HCT116 (cell line): ENCODE measurements around the gene MYO16. TPM values are rescaled to one million over a fixed set of nuclear protein-coding genes. Genes with fewer than 3 reads are reported as not detected.

ENCODE experiments used
- ATAC-seq: fragments of 200-7000 bp; cut with Tn5 transposase; 2 replicates; pipeline ENCODE4 v1.9.1; 2020; ENCODE audit warnings: mild to moderate bottlenecking, moderate library complexity
- BruUV-seq: library from RNA; stranded (reverse); fragments of 400-500 nt; replicated peaks from 2 replicates; lab custom pipeline; 2021; lab: Mats Ljungman, UMichigan
- CTCF ChIA-PET: fragments of 300-600 bp; sonication (Branson Sonifier 250); formaldehyde crosslinking; loops from one replicate; lab custom pipeline; 2021; ENCODE audit warnings: antibody characterized with exemption; lab: Charles Lee
- POLR2A ChIA-PET: fragments of 300-600, 350-600 bp; sonication (Branson Sonifier 250); formaldehyde crosslinking; loops from one replicate; lab custom pipeline; 2021; ENCODE audit warnings: antibody characterized with exemption; lab: Charles Lee
- RAD21 ChIA-PET, 2 experiments: fragments of 300-600 bp; sonication (Branson Sonifier 250); formaldehyde crosslinking; loops; one replicate each; lab custom pipeline; 2023; ENCODE audit warnings: low total read pairs in 2 of 2; ENCODE audit not compliant: uncharacterized antibody in 2 of 2, unreplicated experiment in 2 of 2, low non-redundant PET in 1 of 2; lab: Charles Lee
- DNase-seq: peaks from one replicate; pipeline ENCODE4 v3.0.0-alpha.2; 2010; ENCODE audit warnings: low read depth, low spot score
- H2AFZ ChIP-seq: fragments of 200-600 bp; shearing (Covaris generic), sonication (generic); 2 replicates; pipeline ENCODE4 v1.6.1; 2017; ENCODE audit warnings: low read depth, mixed run types, mixed read lengths, antibody characterized with exemption, low read length; ENCODE audit not compliant: poor library complexity, severe bottlenecking
- H3K27ac ChIP-seq: 2 replicates; pipeline ENCODE4 v1.5.1; 2012; ENCODE audit warnings: low read depth, low read length
- H3K27me3 ChIP-seq: fragments of 200-600 bp; sonication (generic); 2 replicates; pipeline ENCODE4 v1.6.1; 2016; ENCODE audit warnings: mixed run types, low read length, mixed read lengths; ENCODE audit not compliant: insufficient read depth
- H3K36me3 ChIP-seq, 2 experiments: fragments of 200-500 bp in 1 of 2; fragments of 200-600 bp in 1 of 2; sonication (Bioruptor generic) in 1 of 2; sonication (generic) in 1 of 2; 2 replicates each; pipeline versions ENCODE4 v1.5.1 to v1.6.1; 2014 to 2016; ENCODE audit warnings: low read length in 2 of 2, inconsistent platforms in 1 of 2, mixed read lengths in 1 of 2, mixed run types in 1 of 2; ENCODE audit not compliant: insufficient read depth in 2 of 2, control insufficient read depth in 1 of 2
- H3K4me1 ChIP-seq, 2 experiments: fragments of 200-600 bp in 1 of 2; sonication (generic) in 1 of 2; 2 replicates each; pipeline versions ENCODE4 v1.5.1 to v1.6.1; 2012 to 2017; ENCODE audit warnings: low read length in 2 of 2, inconsistent platforms in 1 of 2, mild to moderate bottlenecking in 1 of 2, mixed read lengths in 1 of 2, mixed run types in 1 of 2, moderate library complexity in 1 of 2; ENCODE audit not compliant: insufficient read depth in 2 of 2, control insufficient read depth in 1 of 2
- H3K4me2 ChIP-seq: fragments of 200-600 bp; sonication (generic); 2 replicates; pipeline ENCODE4 v1.6.1; 2017; ENCODE audit warnings: mixed run types, low read length, mixed read lengths
- H3K4me3 ChIP-seq, 2 experiments: fragments of 200-600 bp in 1 of 2; sonication (generic) in 1 of 2; replicated peaks in 1 of 2; 2 replicates each; pipeline ENCODE4 v1.5.1; 2011 to 2016; ENCODE audit warnings: low read length in 2 of 2, control low read depth in 1 of 2, low read depth in 1 of 2, mild to moderate bottlenecking in 1 of 2, mixed read lengths in 1 of 2, mixed run types in 1 of 2
- H3K79me2 ChIP-seq: fragments of 200-600 bp; sonication (generic); 2 replicates; pipeline ENCODE4 v1.6.1; 2017; ENCODE audit warnings: mild to moderate bottlenecking, mixed run types, low read length, moderate library complexity, mixed read lengths; ENCODE audit not compliant: insufficient read depth
- H3K9ac ChIP-seq: fragments of 200-600 bp; sonication (generic); 2 replicates; pipeline ENCODE4 v1.6.1; 2016; ENCODE audit warnings: low read length, mixed read lengths
- H3K9me2 ChIP-seq: fragments of 200-600 bp; sonication (generic), shearing (Covaris generic); 2 replicates; pipeline ENCODE4 v1.6.1; 2017; ENCODE audit warnings: mixed run types, mild to moderate bottlenecking, moderate library complexity; ENCODE audit not compliant: insufficient read depth
- H3K9me3 ChIP-seq, 2 experiments: fragments of 200-500 bp in 1 of 2; fragments of 200-600 bp in 1 of 2; sonication (Bioruptor generic) in 1 of 2; sonication (generic) in 1 of 2; 2 replicates each; pipeline ENCODE4 v1.6.1; 2014 to 2017; ENCODE audit warnings: low read length in 2 of 2, mixed read lengths in 2 of 2, inconsistent platforms in 1 of 2, low read depth in 1 of 2, mild to moderate bottlenecking in 1 of 2, mixed run types in 1 of 2, moderate library complexity in 1 of 2; ENCODE audit not compliant: control insufficient read depth in 1 of 2, insufficient read depth in 1 of 2
- H4K20me1 ChIP-seq: fragments of 200-600 bp; sonication (generic), shearing (Covaris generic); 2 replicates; pipeline ENCODE4 v1.6.1; 2017; ENCODE audit warnings: mixed run types, mild to moderate bottlenecking, moderate library complexity; ENCODE audit not compliant: insufficient read depth
- ELF1 ChIP-seq: IDR thresholded peaks from 2 replicates; pipeline ENCODE4 v1.6.1; 2012; ENCODE audit warnings: low read depth, borderline replicate concordance
- EZH2 ChIP-seq: fragments of 200-600 bp; sonication (generic); IDR thresholded peaks from 2 replicates; pipeline ENCODE4 v1.6.1; 2017; ENCODE audit warnings: antibody characterized with exemption, mixed run types
- FOSL1 ChIP-seq: IDR thresholded peaks from 2 replicates; pipeline ENCODE4 v1.6.1; 2012; ENCODE audit warnings: low read depth
- JUND ChIP-seq: IDR thresholded peaks from 2 replicates; pipeline ENCODE4 v1.6.1; 2012
- POLR2A ChIP-seq: IDR thresholded peaks from 2 replicates; pipeline ENCODE4 v1.7.0; 2011; ENCODE audit warnings: borderline replicate concordance; ENCODE audit not compliant: insufficient read depth, insufficient read length; ENCODE audit errors: extremely low read depth
- RAD21 ChIP-seq: IDR thresholded peaks from 2 replicates; pipeline ENCODE4 v1.6.1; 2012; ENCODE audit warnings: low read depth, mild to moderate bottlenecking
- REST ChIP-seq: IDR thresholded peaks from 2 replicates; pipeline ENCODE4 v1.6.1; 2012; ENCODE audit warnings: low read depth
- SIN3A ChIP-seq: IDR thresholded peaks from 2 replicates; pipeline ENCODE4 v1.6.1; 2012; ENCODE audit warnings: low read depth
- SP1 ChIP-seq: IDR thresholded peaks from 2 replicates; pipeline ENCODE4 v1.6.1; 2012; ENCODE audit warnings: low read depth
- TCF7L2 ChIP-seq: IDR thresholded peaks from 2 replicates; pipeline ENCODE4 v1.7.0; 2011; ENCODE audit warnings: borderline replicate concordance, inconsistent platforms; ENCODE audit not compliant: insufficient read depth, insufficient read length; ENCODE audit errors: extremely low read depth
- intact Hi-C: fragments of 100-400 bp; cut with micrococcal nuclease; formaldehyde crosslinking; loops from 2 replicates; pipeline ENCODE4 v1.10.0; 2022
- total RNA-seq: library from RNA; stranded (reverse); gene quantifications from one replicate; pipeline ENCODE4 v1.2.1, GENCODE V29; 2021; ENCODE audit not compliant: unreplicated experiment
- TF ChIP-seq, protein P1 (sequence below): IDR thresholded peaks from 2 replicates; pipeline ENCODE4 v1.6.1; 2011; ENCODE audit warnings: mild to moderate bottlenecking, low read length, moderate library complexity; ENCODE audit not compliant: insufficient replicate concordance; ENCODE audit errors: extremely low read depth
- TF ChIP-seq, protein P2 (sequence below): IDR thresholded peaks from 2 replicates; pipeline ENCODE4 v1.6.1; 2012

Gene MYO16
- total RNA-seq, 1 experiment from 2014 or later = 0.07 TPM

GRCh38 chr13:109182777-109183465 lies 553.5 kb downstream of the MYO16 start:
- no peak overlapping the region for H2AFZ ChIP-seq
- no TSS peak for BruUV-seq
- CTCF ChIA-PET = no interaction called here

More at GRCh38 chr13:109182777-109183465, 553.5 kb downstream of the MYO16 start:
- RAD21 ChIA-PET = no interaction called here
- no peak overlapping the region for H3K27ac ChIP-seq
- no peaks in the 10 kb centered on the region for H4K20me1 ChIP-seq
- H3K4me2 ChIP-seq = peak overlapping the region; percentile 34
- POLR2A ChIA-PET = no interaction called here
- H3K9me2 ChIP-seq = no peaks in the 10 kb centered on the region
- no peaks in the 10 kb centered on the region for H3K27me3 ChIP-seq
- no peaks in the 10 kb centered on the region for H3K36me3 ChIP-seq
- H3K4me1 ChIP-seq = peaks cover 8 to 49% of the 10 kb centered on the region in 2 experiments
- TF ChIP-seq RAD21 (no peak), ELF1 (no peak), SP1 (no peak), REST (no peak), SIN3A (no peak), TCF7L2 (no peak), POLR2A (no peak), JUND (no peak), EZH2 (no peak), FOSL1 (no peak)
- TF ChIP-seq, protein P1, sequence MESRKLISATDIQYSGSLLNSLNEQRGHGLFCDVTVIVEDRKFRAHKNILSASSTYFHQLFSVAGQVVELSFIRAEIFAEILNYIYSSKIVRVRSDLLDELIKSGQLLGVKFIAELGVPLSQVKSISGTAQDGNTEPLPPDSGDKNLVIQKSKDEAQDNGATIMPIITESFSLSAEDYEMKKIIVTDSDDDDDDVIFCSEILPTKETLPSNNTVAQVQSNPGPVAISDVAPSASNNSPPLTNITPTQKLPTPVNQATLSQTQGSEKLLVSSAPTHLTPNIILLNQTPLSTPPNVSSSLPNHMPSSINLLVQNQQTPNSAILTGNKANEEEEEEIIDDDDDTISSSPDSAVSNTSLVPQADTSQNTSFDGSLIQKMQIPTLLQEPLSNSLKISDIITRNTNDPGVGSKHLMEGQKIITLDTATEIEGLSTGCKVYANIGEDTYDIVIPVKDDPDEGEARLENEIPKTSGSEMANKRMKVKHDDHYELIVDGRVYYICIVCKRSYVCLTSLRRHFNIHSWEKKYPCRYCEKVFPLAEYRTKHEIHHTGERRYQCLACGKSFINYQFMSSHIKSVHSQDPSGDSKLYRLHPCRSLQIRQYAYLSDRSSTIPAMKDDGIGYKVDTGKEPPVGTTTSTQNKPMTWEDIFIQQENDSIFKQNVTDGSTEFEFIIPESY = no peak
- TF ChIP-seq, protein P2, sequence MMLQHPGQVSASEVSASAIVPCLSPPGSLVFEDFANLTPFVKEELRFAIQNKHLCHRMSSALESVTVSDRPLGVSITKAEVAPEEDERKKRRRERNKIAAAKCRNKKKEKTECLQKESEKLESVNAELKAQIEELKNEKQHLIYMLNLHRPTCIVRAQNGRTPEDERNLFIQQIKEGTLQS = no peak
- H3K9me3 ChIP-seq = no peaks in the 10 kb centered on the region
- no peaks in the 10 kb centered on the region for H3K79me2 ChIP-seq
- DNase-seq (no peak), ATAC-seq (no peak)
- H3K9ac ChIP-seq = peak overlapping the region; percentile 5; the same call in 1 of the 2 replicates
- H3K4me3 ChIP-seq = no peak overlapping the region
- intact Hi-C loops = no loop called here
